ENCODE data around the gene GALNT18.
A peak's percentile ranks its signal among the peaks of the same experiment; 100 is the strongest.

Gene GALNT18

GRCh38 chr11:11621573-11622339 lies at the start of gene GALNT18:
Gene GALNT18 (minus strand): TSS chr11:11622005.
- DNase-seq = peak; percentile 33 to 92 (median 81)

- DNase-seq = no peak
Measured at GRCh38 chr11:11670574-11670973, 48.8 kb upstream of the GALNT18 start.

DNA sequence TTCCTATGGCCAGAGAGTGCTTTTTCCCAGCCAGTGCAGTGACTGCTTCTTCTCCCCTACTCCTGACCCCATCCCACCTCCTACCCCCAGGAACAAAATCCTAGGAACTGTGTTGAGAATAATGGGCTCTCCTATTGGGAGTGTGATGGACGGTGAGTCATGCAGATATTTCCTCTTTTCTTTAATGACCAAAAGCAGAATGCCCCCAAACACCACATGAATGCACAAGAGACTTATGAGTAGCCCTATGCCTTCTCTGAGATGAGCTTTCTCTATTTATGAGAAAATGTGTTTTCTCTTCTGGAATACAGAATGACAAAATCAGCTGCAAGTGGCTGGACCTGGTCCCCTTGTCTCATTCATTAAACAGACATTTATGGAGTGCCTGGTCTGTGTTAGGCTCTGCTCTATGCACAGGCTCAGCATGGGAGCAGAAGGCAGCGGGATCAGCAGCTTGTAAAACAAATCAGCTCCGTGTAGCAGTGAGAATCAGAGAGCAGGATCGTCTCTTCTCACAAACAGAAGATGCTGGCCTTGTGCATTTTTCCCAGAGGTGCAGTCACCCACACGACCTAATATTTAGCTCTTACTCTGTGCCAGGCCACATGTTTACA lies 47.5 kb upstream of the GALNT18 start:
- peak in 2 of 14 donors; percentile 31 to 70 for DNase-seq

DNA sequence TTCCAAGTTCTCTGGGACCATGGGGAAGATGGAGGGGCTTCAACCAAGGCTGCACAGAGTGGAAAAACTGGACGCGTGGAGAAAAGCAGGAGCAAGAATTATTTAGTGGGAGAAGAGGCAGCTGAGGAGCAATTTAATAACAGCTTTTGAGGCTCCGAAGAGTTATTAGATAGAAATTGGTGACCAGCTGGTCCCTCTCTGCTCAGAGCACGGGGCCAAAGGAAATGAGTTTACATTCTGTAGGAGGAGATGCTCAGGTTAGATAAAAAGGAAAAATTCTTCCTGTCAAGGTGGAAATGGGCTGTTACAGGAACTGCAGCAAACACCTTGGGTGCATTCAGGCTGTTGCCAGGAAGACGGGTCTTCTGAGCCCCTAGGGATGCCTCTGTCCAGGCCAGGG lies 47.0 kb upstream of the GALNT18 start:
- peak in 1 of 14 donors; percentile 47 for DNase-seq

DNA sequence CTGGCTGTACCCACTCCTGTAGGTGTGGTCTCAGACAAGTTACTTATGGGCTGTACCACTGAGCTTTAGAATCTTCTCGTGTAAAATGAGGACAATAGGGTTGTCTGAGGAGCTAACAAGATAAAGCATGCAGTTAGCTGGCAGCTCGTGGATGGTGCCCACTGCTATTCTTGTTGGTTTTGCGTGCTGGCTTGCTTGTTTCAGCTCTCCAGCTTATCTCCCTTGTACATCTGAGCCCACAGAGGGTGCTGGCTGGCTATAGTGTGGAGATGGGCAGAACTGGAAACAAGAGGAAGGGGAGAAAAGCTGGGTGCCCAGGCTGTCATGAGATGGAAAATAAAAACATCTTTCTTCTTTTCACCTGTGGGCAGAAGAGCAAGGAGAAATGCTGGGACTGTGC lies 46.5 kb upstream of the GALNT18 start:
- DNase-seq = no peak

- no peak for DNase-seq
Measured at GRCh38 chr11:11667056-11667455, 45.3 kb upstream of the GALNT18 start.

- no peak for DNase-seq
Measured at GRCh38 chr11:11665407-11665806, 43.6 kb upstream of the GALNT18 start.

- DNase-seq = no peak
Measured at GRCh38 chr11:11663907-11664306, 42.1 kb upstream of the GALNT18 start.

GRCh38 chr11:11662578-11662977 lies 40.8 kb upstream of the GALNT18 start:
- DNase-seq = no peak

DNA sequence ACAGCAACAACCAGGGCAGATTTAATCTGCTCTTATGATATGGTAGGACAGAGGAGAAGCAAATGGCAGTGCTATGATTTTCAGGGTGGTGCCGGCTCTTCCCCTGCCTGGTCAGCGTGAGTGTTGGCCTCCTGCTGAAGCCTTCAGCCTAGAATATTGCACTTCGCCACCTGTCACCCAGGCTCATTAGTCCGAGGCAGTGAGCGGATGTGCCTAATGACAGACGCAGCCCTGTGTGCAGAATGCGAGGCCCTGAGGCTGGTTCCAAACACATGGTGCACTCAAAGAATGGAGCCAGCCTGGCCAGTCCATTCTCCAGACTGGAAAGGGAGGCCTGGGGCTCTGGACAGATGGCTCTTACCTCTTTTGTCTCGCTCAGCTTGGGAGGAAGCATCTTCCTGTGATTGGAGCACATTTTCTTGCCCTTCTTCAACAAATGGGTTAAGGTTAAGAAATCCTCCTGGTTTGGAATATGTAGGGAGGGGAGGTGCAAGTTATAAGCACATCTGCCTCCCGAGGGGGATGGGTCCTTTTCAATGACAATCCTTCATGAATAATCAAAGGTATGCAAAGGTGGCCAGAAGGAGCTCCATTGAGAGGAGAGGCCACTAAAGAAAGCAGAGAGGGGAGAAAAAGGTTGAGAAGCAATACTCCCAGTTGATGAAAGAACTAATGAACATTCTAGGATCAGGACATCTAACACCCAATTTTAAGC lies 39.7 kb upstream of the GALNT18 start:
- DNase-seq = peak in 2 of 14 donors; percentile 36 to 97

DNA sequence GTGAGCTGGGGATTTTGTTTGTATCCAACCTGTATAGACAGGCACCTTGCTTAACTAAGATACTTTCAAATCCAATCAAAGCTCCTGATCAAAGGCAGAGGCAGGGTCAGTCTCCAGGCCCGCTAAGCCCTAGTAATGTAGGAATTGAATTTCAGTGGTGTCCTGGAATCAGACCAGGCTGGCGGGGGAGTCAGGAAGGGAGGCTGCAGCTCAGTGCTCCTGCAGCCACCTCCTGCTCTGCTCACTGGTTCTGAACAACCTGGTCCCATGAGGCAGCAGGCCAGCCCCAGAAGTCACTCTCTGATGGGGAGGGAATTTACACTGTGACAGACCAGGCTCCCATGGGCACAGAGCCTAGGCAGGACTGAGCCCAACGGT lies 38.5 kb upstream of the GALNT18 start:
- peak in 1 of 14 donors; percentile 48 for DNase-seq

DNA sequence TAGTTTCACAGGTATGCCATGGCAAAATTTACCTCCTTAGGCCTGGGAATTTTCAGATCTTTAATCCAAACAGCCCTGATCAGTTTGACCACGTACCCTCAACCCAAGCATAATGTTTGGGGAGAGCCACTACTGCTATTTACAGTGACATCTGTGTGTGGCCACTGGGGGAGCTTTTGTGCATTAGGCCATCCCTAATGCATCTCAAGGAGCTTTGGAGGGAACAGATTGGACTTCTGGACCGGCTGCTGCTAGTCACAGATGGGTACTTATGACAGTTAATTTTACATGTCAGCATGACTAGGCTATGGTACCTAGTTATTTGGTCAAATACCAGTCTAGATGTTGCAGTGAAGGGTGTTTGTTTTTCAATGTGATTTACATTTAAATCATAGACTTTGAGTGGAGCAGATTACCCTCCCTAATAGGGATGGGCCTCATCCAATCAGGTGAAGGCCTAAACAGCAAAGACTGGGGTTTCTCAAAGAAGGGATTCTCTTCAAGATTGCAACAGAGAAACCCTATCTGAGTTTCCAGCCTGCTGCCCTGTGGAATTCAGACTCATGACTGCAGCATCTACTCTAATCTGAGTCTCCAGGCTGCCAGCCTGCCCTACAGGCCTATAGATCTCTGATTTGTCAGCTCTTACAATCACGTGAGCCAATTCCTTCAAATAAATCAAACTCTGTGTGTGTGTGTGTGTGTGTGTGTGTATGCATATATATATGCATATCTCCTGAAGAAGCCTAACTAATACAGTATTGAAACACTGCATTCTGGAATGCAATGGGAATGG lies 38.0 kb upstream of the GALNT18 start:
- DNase-seq = peak in 1 of 14 donors; percentile 86

- DNase-seq = peak in 1 of 14 donors; percentile 64
Measured at GRCh38 chr11:11657218-11657955, 35.6 kb upstream of the GALNT18 start.

DNA sequence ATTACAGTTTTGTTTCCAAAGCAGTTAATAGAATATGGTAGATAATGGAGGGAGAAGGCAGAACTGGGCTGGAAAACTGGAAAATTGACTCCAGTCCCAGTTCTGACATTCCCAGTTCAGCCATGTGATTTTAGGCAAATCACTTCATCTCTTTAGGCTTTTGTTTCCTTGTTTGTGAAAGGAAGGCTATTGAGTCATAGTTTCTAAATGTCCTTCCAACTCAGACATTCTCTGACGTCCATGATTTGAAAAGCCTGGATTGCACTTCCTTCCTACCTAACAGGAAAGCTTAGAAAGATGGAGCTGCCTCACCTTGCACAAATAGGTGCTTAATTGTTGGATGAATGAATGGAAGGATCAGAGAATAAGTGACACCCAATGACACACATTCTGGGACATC lies 19.8 kb upstream of the GALNT18 start:
- no peak for DNase-seq

- peak in 9 of 14 donors; percentile 14 to 72 (median 35) for DNase-seq
Measured at GRCh38 chr11:11640996-11641395, 19.2 kb upstream of the GALNT18 start.

DNA sequence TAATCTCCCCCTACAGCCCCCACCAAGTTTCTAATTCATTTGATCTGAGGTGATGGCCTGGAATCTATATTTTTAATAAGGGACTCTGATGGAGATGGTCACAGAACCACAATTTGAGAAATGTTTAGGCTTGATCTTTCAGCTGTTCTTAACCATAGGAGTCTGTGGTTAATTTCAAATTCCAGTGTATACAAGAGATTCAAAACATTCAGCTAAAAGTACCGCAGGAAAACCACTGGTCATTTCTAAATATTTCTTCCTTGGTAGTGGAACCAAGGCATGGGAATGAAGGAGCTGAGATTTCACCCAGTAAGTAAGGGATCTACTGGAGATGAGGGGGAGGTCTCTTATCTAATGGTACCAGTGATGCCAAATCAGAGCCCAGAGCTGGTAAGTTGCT lies 18.3 kb upstream of the GALNT18 start:
- DNase-seq = no peak

- no peak for DNase-seq
Measured at GRCh38 chr11:11636671-11637070, 14.9 kb upstream of the GALNT18 start.

- peak in 1 of 14 donors; percentile 19 for DNase-seq
Measured at GRCh38 chr11:11635443-11635842, 13.6 kb upstream of the GALNT18 start.

DNA sequence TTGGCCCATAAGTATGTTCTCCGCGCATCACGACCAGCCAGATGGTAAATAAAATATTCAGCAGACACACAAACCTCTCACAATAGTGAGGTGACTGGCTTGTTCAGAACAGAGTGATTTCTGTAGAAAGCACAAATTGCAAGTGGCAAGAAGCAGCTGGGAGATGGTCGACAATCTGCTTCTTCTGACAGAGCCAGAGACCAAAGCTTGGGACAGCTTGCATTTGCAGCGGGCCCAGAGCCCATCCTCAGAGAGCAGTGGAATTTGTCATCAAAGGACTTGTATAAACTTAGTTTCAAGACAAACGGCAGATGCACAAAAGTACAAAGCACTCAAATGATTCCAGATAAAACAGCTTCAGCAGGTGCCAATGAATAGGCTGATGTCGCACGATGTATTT lies 7.6 kb upstream of the GALNT18 start:
- no peak for DNase-seq

DNA sequence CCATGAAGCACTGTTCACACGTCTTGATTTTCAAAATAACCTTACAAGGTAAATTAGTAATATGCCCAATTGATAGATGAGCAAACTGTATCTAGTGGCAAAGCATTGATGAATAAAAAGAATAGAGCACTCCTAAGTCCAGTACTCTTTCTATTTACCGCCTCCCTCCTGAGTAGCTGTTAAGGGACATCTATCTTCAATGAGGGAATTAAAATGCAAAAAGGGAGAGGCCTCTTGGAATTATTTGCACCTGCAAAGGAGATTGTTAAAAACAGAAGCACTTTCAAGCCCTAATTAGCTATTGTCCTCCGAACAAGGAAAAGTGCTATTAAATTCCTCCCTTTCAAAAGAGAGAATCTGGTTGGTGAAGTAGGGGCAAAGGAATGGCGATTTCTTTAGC lies 6.8 kb upstream of the GALNT18 start:
- DNase-seq = no peak

GRCh38 chr11:11626128-11626527 lies 4.3 kb upstream of the GALNT18 start:
- DNase-seq = no peak

GRCh38 chr11:11624926-11625325 lies 3.1 kb upstream of the GALNT18 start:
- no peak for DNase-seq
